ENCODE data around the gene ZKSCAN5. TPM values are rescaled to one million over a fixed set of nuclear protein-coding genes. Genes with fewer than 3 reads are reported as not detected.

Gene ZKSCAN5
- total RNA-seq, 1 experiment from 2014 or later: 13.3 TPM

DNA sequence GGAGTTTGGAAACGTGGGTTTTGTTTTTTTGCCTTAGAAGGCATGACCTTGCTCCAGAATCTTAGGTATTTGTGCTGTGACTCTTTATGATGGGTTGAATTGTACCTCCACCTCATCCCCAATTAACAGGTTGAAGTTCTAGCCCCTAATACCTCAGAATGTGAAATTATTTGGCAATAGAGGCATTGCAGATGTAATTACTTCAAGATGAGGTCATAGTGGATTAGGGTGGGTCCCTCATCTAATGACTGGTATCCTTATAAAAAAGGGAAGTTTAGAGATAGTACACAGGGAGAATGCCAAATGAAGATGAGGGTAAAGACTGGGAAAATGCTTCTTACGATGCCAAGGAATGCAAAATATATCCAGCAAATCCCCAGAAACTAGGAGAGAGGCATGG is 50.5 kb downstream of the ZKSCAN5 start:
- no peak overlapping the region for H3K4me3 ChIP-seq (ENCODE audit: low read depth, low read length)
- H3K9me3 Mint-ChIP-seq (ENCODE audit: unreplicated experiment): no peaks in the 10 kb centered on the region
- no peaks in the 10 kb centered on the region for H3K4me1 ChIP-seq
- H3K4me1 Mint-ChIP-seq (ENCODE audit: low read depth, unreplicated experiment): peaks cover 7% of the 10 kb centered on the region
- intact Hi-C loops (cut with micrococcal nuclease; ENCODE audit: unreplicated experiment): no loop called here
- no peak for DNase-seq
- ChIA-PET CTCF (no interaction called here), POLR2A (no interaction called here)
- H3K27me3 Mint-ChIP-seq (ENCODE audit: insufficient read depth, unreplicated experiment): no peaks in the 10 kb centered on the region
- H3K36me3 Mint-ChIP-seq (ENCODE audit: insufficient read depth, unreplicated experiment): peaks cover 6% of the 10 kb centered on the region
- H3K9me3 ChIP-seq: no peaks in the 10 kb centered on the region
- H3K27me3 ChIP-seq (replicated peaks; ENCODE audit: control insufficient read depth, insufficient read depth, low read length): no peaks in the 10 kb centered on the region
- no peaks in the 10 kb centered on the region for H3K36me3 ChIP-seq (ENCODE audit: control insufficient read depth, insufficient read depth, low read length)
- H3K4me3 Mint-ChIP-seq (ENCODE audit: unreplicated experiment): no peak overlapping the region
- H3K27ac Mint-ChIP-seq (ENCODE audit: unreplicated experiment): no peak overlapping the region
- no TSS peak for BruUV-seq (replicated peaks)
- TF ChIP-seq, protein P1, sequence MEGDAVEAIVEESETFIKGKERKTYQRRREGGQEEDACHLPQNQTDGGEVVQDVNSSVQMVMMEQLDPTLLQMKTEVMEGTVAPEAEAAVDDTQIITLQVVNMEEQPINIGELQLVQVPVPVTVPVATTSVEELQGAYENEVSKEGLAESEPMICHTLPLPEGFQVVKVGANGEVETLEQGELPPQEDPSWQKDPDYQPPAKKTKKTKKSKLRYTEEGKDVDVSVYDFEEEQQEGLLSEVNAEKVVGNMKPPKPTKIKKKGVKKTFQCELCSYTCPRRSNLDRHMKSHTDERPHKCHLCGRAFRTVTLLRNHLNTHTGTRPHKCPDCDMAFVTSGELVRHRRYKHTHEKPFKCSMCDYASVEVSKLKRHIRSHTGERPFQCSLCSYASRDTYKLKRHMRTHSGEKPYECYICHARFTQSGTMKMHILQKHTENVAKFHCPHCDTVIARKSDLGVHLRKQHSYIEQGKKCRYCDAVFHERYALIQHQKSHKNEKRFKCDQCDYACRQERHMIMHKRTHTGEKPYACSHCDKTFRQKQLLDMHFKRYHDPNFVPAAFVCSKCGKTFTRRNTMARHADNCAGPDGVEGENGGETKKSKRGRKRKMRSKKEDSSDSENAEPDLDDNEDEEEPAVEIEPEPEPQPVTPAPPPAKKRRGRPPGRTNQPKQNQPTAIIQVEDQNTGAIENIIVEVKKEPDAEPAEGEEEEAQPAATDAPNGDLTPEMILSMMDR (IDR thresholded peaks at IDR 0.05; ENCODE audit: insufficient read depth in 1 of 2, low read depth in 1 of 2, low read length in 1 of 2, severe bottlenecking in 1 of 2, unreplicated experiment in 1 of 2): no peak

DNA sequence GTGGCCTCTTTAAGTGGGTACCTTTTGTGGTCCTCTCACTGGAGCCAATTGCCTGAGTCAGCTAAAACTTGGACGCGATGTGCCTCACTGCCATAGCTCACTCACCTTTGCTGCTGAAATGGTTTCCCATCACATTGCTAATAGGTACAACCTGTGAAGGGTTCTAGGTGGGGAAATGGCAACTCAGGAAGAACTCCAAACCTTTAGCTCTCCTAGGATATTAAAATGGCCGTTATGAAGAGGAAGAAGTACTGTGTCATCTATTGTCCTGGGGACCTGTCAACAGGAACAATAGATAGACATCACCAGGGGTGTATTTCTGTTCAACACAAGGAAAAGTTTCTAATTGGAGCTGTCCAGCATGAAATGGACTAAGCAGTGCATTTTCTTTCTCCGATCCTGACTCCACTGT is 52.7 kb downstream of the ZKSCAN5 start:
- Mint-ChIP-seq H3K36me3 (ENCODE audit: insufficient read depth, unreplicated experiment) (peaks cover under 1% of the 10 kb centered on the region), H3K9me3 (ENCODE audit: unreplicated experiment) (no peaks in the 10 kb centered on the region), H3K27ac (ENCODE audit: unreplicated experiment) (no peak overlapping the region), H3K4me1 (ENCODE audit: low read depth, unreplicated experiment) (peaks cover 19% of the 10 kb centered on the region), H3K4me3 (ENCODE audit: unreplicated experiment) (peak overlapping the region; percentile 77), H3K27me3 (ENCODE audit: insufficient read depth, unreplicated experiment) (no peaks in the 10 kb centered on the region)
- DNase-seq: no peak
- H3K9me3 ChIP-seq: no peaks in the 10 kb centered on the region
- peak overlapping the region; percentile 66; the same call in 1 of the 2 replicates for H3K4me3 ChIP-seq (ENCODE audit: low read depth, low read length)
- CTCF ChIA-PET: no interaction called here
- peaks cover 14% of the 10 kb centered on the region for H3K4me1 ChIP-seq
- BruUV-seq (replicated peaks): no TSS peak
- intact Hi-C loops (cut with micrococcal nuclease; ENCODE audit: unreplicated experiment): no loop called here
- no peaks in the 10 kb centered on the region for H3K36me3 ChIP-seq (ENCODE audit: control insufficient read depth, insufficient read depth, low read length)
- H3K27me3 ChIP-seq (replicated peaks; ENCODE audit: control insufficient read depth, insufficient read depth, low read length): no peaks in the 10 kb centered on the region
- TF ChIP-seq, protein P1 (IDR thresholded peaks at IDR 0.05; ENCODE audit: insufficient read depth in 1 of 2, low read depth in 1 of 2, low read length in 1 of 2, severe bottlenecking in 1 of 2, unreplicated experiment in 1 of 2): no peak
- POLR2A ChIA-PET: interaction anchor here (0.5 kb wide), 1 partner anchor 360 kb away, joined by 5 read pairs; no protein-coding TSS in a partner anchor

DNA sequence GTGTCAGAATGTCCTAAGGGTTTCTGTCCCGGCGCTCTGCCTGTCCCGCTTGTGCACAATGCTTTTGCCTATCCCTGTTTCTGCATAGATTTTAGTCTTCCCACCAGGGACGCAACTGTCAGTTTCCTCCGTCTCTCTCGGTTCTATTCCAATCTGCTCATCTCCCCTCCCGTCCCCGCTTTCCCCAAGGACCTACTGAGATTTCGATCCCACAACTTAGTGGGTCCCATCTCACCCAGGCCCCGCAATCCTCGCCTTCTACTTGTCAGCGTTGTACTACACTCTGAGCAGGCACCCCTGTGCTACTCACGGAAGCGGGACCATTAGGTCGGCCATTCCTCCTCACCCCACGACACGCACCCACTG is 53.5 kb downstream of the ZKSCAN5 start:
- Histone ChIP-seq H3K27me3 (replicated peaks; ENCODE audit: control insufficient read depth, insufficient read depth, low read length) (no peaks in the 10 kb centered on the region), H3K36me3 (ENCODE audit: control insufficient read depth, insufficient read depth, low read length) (no peaks in the 10 kb centered on the region), H3K4me3 (ENCODE audit: low read depth, low read length) (peak overlapping the region; percentile 66), H3K9me3 (no peaks in the 10 kb centered on the region), H3K4me1 (peaks cover 21% of the 10 kb centered on the region)
- POLR2A ChIA-PET: no interaction called here
- no peak for DNase-seq
- Mint-ChIP-seq H3K4me1 (ENCODE audit: low read depth, unreplicated experiment) (peaks cover 24% of the 10 kb centered on the region), H3K4me3 (ENCODE audit: unreplicated experiment) (peak overlapping the region; percentile 77), H3K36me3 (ENCODE audit: insufficient read depth, unreplicated experiment) (peaks cover 5% of the 10 kb centered on the region), H3K27ac (ENCODE audit: unreplicated experiment) (peak overlapping the region; percentile 62), H3K27me3 (ENCODE audit: insufficient read depth, unreplicated experiment) (no peaks in the 10 kb centered on the region), H3K9me3 (ENCODE audit: unreplicated experiment) (no peaks in the 10 kb centered on the region)
- CTCF ChIA-PET: no interaction called here
- TF ChIP-seq, protein P1 (IDR thresholded peaks at IDR 0.05; ENCODE audit: insufficient read depth in 1 of 2, low read depth in 1 of 2, low read length in 1 of 2, severe bottlenecking in 1 of 2, unreplicated experiment in 1 of 2): no peak
- BruUV-seq (replicated peaks): no TSS peak
- intact Hi-C loops (cut with micrococcal nuclease; ENCODE audit: unreplicated experiment): no loop called here

All from Caco-2 (cell line).